Uterus (tissue), 2 donors: ENCODE measurements around the gene ADGRL3.

Experiments
- POLR2A ChIP-seq, 2 donors: fragments of 450-650 bp; IDR thresholded peaks; one replicate each; pipeline ENCODE4 v1.6.1; 2016; ENCODE audit warnings: antibody characterized with exemption in 2 of 2, mild to moderate bottlenecking in 1 of 2, moderate library complexity in 1 of 2
- TF ChIP-seq, protein P1 (sequence below), 4 experiments: fragments of 200-600 bp in 2 of 4; fragments of 450-650 bp in 2 of 4; sonication (generic) in 2 of 4; IDR thresholded peaks; one replicate each; pipeline ENCODE4 v1.5.1; 2016 to 2019; ENCODE audit warnings: antibody characterized with exemption in 4 of 4, mild to moderate bottlenecking in 2 of 4, moderate library complexity in 1 of 4

DNA sequence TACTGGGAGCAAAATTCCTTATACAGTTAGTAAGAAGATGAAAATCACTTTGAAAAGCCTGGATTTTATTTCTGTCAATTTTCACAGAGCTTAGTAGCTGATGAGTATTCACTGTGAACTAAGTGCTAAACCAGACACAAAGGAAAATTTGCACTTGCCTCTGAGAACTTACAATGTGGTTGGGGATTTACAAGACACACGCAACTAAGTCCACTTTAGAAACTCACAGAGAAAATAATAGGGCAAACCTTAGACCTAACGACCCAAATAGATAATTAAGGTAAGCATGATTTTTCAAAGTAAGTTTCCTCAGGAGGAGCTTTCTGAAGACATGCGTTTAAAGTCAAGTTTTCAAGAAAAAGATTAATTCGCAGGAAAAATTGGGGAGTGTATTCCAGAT lies 708.9 kb downstream of the ADGRL3 start:
- TF ChIP-seq POLR2A (IDR thresholded peaks at IDR 0.05): no peak
- TF ChIP-seq, protein P1, sequence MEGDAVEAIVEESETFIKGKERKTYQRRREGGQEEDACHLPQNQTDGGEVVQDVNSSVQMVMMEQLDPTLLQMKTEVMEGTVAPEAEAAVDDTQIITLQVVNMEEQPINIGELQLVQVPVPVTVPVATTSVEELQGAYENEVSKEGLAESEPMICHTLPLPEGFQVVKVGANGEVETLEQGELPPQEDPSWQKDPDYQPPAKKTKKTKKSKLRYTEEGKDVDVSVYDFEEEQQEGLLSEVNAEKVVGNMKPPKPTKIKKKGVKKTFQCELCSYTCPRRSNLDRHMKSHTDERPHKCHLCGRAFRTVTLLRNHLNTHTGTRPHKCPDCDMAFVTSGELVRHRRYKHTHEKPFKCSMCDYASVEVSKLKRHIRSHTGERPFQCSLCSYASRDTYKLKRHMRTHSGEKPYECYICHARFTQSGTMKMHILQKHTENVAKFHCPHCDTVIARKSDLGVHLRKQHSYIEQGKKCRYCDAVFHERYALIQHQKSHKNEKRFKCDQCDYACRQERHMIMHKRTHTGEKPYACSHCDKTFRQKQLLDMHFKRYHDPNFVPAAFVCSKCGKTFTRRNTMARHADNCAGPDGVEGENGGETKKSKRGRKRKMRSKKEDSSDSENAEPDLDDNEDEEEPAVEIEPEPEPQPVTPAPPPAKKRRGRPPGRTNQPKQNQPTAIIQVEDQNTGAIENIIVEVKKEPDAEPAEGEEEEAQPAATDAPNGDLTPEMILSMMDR (IDR thresholded peaks at IDR 0.05): no peak
